ENCODE results near the gene RCAN1.
"Not testable (repeated sequence)": the region's sequence is repeated elsewhere in the genome, so short reads cannot be mapped to it uniquely, and the experiment has no call there.

RCAN1 gene

GRCh38 chr21:34514576-34515115 is 100.3 kb downstream of the RCAN1 start:
- no peak for DNase-seq (ENCODE audit: low read depth)

GRCh38 chr21:34513129-34513675 is 101.7 kb downstream of the RCAN1 start:
- DNase-seq (ENCODE audit: low read depth) = no peak

GRCh38 chr21:34511787-34512455 is 103.0 kb downstream of the RCAN1 start, which contains the start of gene KCNE1:
KCNE1 (minus strand) TSS chr21:34512210; CDS start chr21:34449634, 62,576 bp downstream.
- DNase-seq (ENCODE audit: low read depth) = no peak

GRCh38 chr21:34511181-34511580 is 103.7 kb downstream of the RCAN1 start:
- DNase-seq (ENCODE audit: low read depth) = no peak

GRCh38 chr21:34510148-34511142 is 104.5 kb downstream of the RCAN1 start:
- no peak for DNase-seq (ENCODE audit: low read depth)

GRCh38 chr21:34509151-34509550 is 105.8 kb downstream of the RCAN1 start:
- no peak for DNase-seq (ENCODE audit: low read depth)

- DNase-seq (ENCODE audit: low read depth) = no peak
Measured at GRCh38 chr21:34504595-34504994, 110.3 kb downstream of the RCAN1 start.

- no peak for DNase-seq (ENCODE audit: low read depth)
Measured at GRCh38 chr21:34502480-34503106, 112.3 kb downstream of the RCAN1 start.

- no peak for DNase-seq (ENCODE audit: low read depth)
Measured at GRCh38 chr21:34501716-34502115, 113.2 kb downstream of the RCAN1 start.

- no peak for DNase-seq (ENCODE audit: low read depth)
Measured at GRCh38 chr21:34500191-34500590, 114.7 kb downstream of the RCAN1 start.

GRCh38 chr21:34499116-34499515 is 115.8 kb downstream of the RCAN1 start:
- no peak for DNase-seq (ENCODE audit: low read depth)

- DNase-seq (ENCODE audit: low read depth) = no peak
Measured at GRCh38 chr21:34498623-34499022, 116.3 kb downstream of the RCAN1 start.

- not testable (repeated sequence) for DNase-seq (ENCODE audit: low read depth)
Measured at GRCh38 chr21:34483854-34484253, 131.1 kb downstream of the RCAN1 start.

- DNase-seq (ENCODE audit: low read depth) = not testable (repeated sequence)
Measured at GRCh38 chr21:34483435-34483834, 131.5 kb downstream of the RCAN1 start.

GRCh38 chr21:34467333-34467732 is 147.6 kb downstream of the RCAN1 start:
- DNase-seq (ENCODE audit: low read depth) = not testable (repeated sequence)

Measured in activated gamma-delta T cell treated with anti-CD3 and anti-CD28 coated beads, Interleukin-2, amount 50 U/mL, for 16 hours (primary cell).